GM12878 (cell line): ENCODE results near the gene ANK3. TPM values are rescaled to one million over a fixed set of nuclear protein-coding genes. Genes with fewer than 3 reads are reported as not detected.

Source experiments
- ATAC-seq: fragments of 200-7000 bp; cut with Tn5 transposase; 3 replicates; pipeline ENCODE4 v1.9.1; 2020; ENCODE audit warnings: mild to moderate bottlenecking, moderate library complexity
- BruUV-seq: library from RNA; stranded (reverse); fragments of 400-500 nt; replicated peaks from 2 replicates; lab custom pipeline; 2021; lab: Mats Ljungman, UMichigan
- CTCF ChIA-PET: fragments of 300-600 bp; sonication (Branson Sonifier 250); formaldehyde crosslinking; extraction: SDS; loops from one replicate; lab custom pipeline; 2021; ENCODE audit warnings: inconsistent platforms; lab: Yijun Ruan, JAX
- POLR2A ChIA-PET: fragments of 350-600 bp; formaldehyde crosslinking; extraction: SDS; loops from one replicate; lab custom pipeline; 2021; ENCODE audit warnings: inconsistent platforms; lab: Charles Lee
- RAD21 ChIA-PET: fragments of 300-600 bp; sonication (Branson Sonifier 250); formaldehyde crosslinking; loops from one replicate; lab custom pipeline; 2023; ENCODE audit warnings: antibody characterized with exemption; ENCODE audit not compliant: unreplicated experiment; lab: Charles Lee
- SMC1A ChIA-PET: fragments of 300-600 bp; sonication (Branson Sonifier 250); formaldehyde crosslinking; loops from one replicate; lab custom pipeline; 2023; ENCODE audit not compliant: unreplicated experiment, uncharacterized antibody; lab: Charles Lee
- DNase-seq: peaks from one replicate; pipeline ENCODE4 v3.0.0-alpha.2; 2011; ENCODE audit warnings: low read depth, low spot score
- FAIRE-seq: peaks from 3 replicates; lab custom pipeline; 2011; peaks lifted over from hg19 to GRCh38; lab: Jason Lieb, UNC
- H2AFZ ChIP-seq: 2 replicates; pipeline ENCODE4 v1.6.0; 2011; ENCODE audit warnings: low read depth, low read length, control low read depth; ENCODE audit not compliant: control insufficient read depth
- H3K27ac ChIP-seq: 2 replicates; pipeline ENCODE4 v1.5.1; 2011; ENCODE audit warnings: control low read depth; ENCODE audit not compliant: control insufficient read depth, insufficient read depth
- H3K27me3 ChIP-seq, 2 experiments: replicated peaks in 1 of 2; 2 replicates each; pipeline versions ENCODE4 v1.6.0 to v1.6.1; 2011; ENCODE audit warnings: low read length in 1 of 2; ENCODE audit not compliant: control insufficient read depth in 2 of 2, insufficient read depth in 2 of 2
- H3K36me3 ChIP-seq, 2 experiments: 2 replicates each; pipeline ENCODE4 v1.5.1; 2011; ENCODE audit warnings: low read length in 1 of 2; ENCODE audit not compliant: control insufficient read depth in 2 of 2, insufficient read depth in 2 of 2
- H3K4me1 ChIP-seq: 2 replicates; pipeline ENCODE4 v1.6.1; 2011; ENCODE audit warnings: mild to moderate bottlenecking, low read length, moderate library complexity, mixed read lengths; ENCODE audit not compliant: control insufficient read depth, insufficient read depth
- H3K4me2 ChIP-seq: 2 replicates; pipeline ENCODE4 v1.6.0; 2011; ENCODE audit warnings: control low read depth; ENCODE audit not compliant: control insufficient read depth, insufficient read depth
- H3K4me3 ChIP-seq: fragments of 200-600 bp; sonication (generic); 2 replicates; pipeline ENCODE4 v1.5.1; 2016
- H3K79me2 ChIP-seq: 2 replicates; pipeline ENCODE4 v1.6.0; 2011; ENCODE audit warnings: low read length; ENCODE audit not compliant: control insufficient read depth, insufficient read depth
- H3K9ac ChIP-seq: 2 replicates; pipeline ENCODE4 v1.8.0; 2011; ENCODE audit warnings: low read length, control low read depth, mixed read lengths; ENCODE audit not compliant: control insufficient read depth, insufficient read depth
- H3K9me3 ChIP-seq: replicated peaks from 3 replicates; pipeline ENCODE4 v1.5.1; 2011; ENCODE audit warnings: mild to moderate bottlenecking, low read length; ENCODE audit not compliant: control insufficient read depth, insufficient read depth
- H4K20me1 ChIP-seq: 2 replicates; pipeline ENCODE4 v1.6.0; 2011; ENCODE audit not compliant: control insufficient read depth, insufficient read depth
- ATF7 ChIP-seq: fragments of 450-650 bp; IDR thresholded peaks from 2 replicates; pipeline ENCODE4 v1.6.1; 2016; ENCODE audit warnings: low read depth, mild to moderate bottlenecking
- PAX8 ChIP-seq: fragments of 450-650 bp; IDR thresholded peaks from 2 replicates; pipeline ENCODE4 v1.6.1; 2017; ENCODE audit warnings: mild to moderate bottlenecking, moderate library complexity
- PKNOX1 ChIP-seq: fragments of 450-650 bp; IDR thresholded peaks from 2 replicates; pipeline ENCODE4 v1.6.1; 2016; ENCODE audit warnings: mild to moderate bottlenecking
- SPI1 ChIP-seq: IDR thresholded peaks from 2 replicates; pipeline ENCODE4 v1.6.1; 2011; ENCODE audit warnings: low read depth, mild to moderate bottlenecking, low read length, moderate library complexity, borderline replicate concordance; ENCODE audit not compliant: insufficient read depth
- TCF3 ChIP-seq: IDR thresholded peaks from 2 replicates; pipeline ENCODE4 v1.6.1; 2012; ENCODE audit warnings: low read depth, mild to moderate bottlenecking, low read length, borderline replicate concordance; ENCODE audit not compliant: insufficient read depth
- ZNF592 ChIP-seq: fragments of 450-650 bp; IDR thresholded peaks from 2 replicates; pipeline ENCODE4 v1.6.1; 2017; ENCODE audit warnings: mild to moderate bottlenecking, moderate library complexity
- WGBS: methylation state at CpG from one replicate; pipeline ENCODE4 v1.1.6; 2016; ENCODE audit warnings: low lambda C conversion rate; ENCODE audit not compliant: insufficient replicate concordance, insufficient coverage; ENCODE audit errors: missing lambda C conversion rate; 5-methylcytosine and 5-hydroxymethylcytosine counted together
- in situ Hi-C: fragments of 300-500 bp; cut with MboI; formaldehyde crosslinking; loops from 9 replicates; pipeline ENCODE4 v1.14.3; 2018; ENCODE audit warnings: mixed read lengths
- intact Hi-C: fragments of 100-400 bp; cut with micrococcal nuclease; formaldehyde crosslinking; loops from one replicate; pipeline ENCODE4 v1.14.2; 2022; ENCODE audit not compliant: unreplicated experiment
- polyA plus RNA-seq, 11 experiments: library from polyadenylated mRNA; depleted of rRNA in 4 of 11; unstranded in 6 of 11; stranded (reverse) in 5 of 11; fragments of >200 nt; fragmentation: Nextera tagmentation in 4 of 11; fragmentation: Illumina TruSeq in 1 of 11; extraction: Ambion mirVana in 4 of 11; extraction: Trizol in 1 of 11; gene quantifications; 1 replicate in 1 of 11; 2 replicates in 10 of 11; pipeline versions ENCODE4 v1.2.1 to v1.2.3, GENCODE V29; 2011 to 2016; ENCODE audit warnings: inconsistent platforms in 2 of 11, missing spikeins in 2 of 11, low read depth in 1 of 11
- total RNA-seq, 4 experiments: library from RNA; depleted of rRNA in 3 of 4; stranded (reverse); fragments of >200 nt in 3 of 4; fragmentation: Illumina TruSeq in 1 of 4; extraction: Trizol in 1 of 4; gene quantifications; 2 replicates each; pipeline versions ENCODE4 v1.2.1 to v1.2.3, GENCODE V29; 2013 to 2021
- TF ChIP-seq, protein P1 (sequence below): fragments of 450-650 bp; conservative IDR thresholded peaks from 2 replicates; pipeline ENCODE4 v1.6.1; 2017; ENCODE audit warnings: mild to moderate bottlenecking, moderate library complexity
- TF ChIP-seq, protein P2 (sequence below): fragments of 450-650 bp; formaldehyde crosslinking; IDR thresholded peaks from 2 replicates; pipeline ENCODE4 v1.5.0; 2022; ENCODE audit warnings: mild to moderate bottlenecking, missing genetic modification characterization

The ANK3 gene
- total and polyA plus RNA-seq, 10 of the 15 experiments (the other 5 are each of a cell fraction or from before 2014, with no cell fraction given), result 0.06 to 0.82 (median 0.20) TPM; not detected in 2

- TF ChIP-seq TCF3 (no peak), ZNF592 (no peak), PAX8 (no peak), SPI1 (no peak), PKNOX1 (no peak), ATF7 (no peak)
- TF ChIP-seq, protein P1, sequence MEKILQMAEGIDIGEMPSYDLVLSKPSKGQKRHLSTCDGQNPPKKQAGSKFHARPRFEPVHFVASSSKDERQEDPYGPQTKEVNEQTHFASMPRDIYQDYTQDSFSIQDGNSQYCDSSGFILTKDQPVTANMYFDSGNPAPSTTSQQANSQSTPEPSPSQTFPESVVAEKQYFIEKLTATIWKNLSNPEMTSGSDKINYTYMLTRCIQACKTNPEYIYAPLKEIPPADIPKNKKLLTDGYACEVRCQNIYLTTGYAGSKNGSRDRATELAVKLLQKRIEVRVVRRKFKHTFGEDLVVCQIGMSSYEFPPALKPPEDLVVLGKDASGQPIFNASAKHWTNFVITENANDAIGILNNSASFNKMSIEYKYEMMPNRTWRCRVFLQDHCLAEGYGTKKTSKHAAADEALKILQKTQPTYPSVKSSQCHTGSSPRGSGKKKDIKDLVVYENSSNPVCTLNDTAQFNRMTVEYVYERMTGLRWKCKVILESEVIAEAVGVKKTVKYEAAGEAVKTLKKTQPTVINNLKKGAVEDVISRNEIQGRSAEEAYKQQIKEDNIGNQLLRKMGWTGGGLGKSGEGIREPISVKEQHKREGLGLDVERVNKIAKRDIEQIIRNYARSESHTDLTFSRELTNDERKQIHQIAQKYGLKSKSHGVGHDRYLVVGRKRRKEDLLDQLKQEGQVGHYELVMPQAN, result no peak
- TF ChIP-seq, protein P2, sequence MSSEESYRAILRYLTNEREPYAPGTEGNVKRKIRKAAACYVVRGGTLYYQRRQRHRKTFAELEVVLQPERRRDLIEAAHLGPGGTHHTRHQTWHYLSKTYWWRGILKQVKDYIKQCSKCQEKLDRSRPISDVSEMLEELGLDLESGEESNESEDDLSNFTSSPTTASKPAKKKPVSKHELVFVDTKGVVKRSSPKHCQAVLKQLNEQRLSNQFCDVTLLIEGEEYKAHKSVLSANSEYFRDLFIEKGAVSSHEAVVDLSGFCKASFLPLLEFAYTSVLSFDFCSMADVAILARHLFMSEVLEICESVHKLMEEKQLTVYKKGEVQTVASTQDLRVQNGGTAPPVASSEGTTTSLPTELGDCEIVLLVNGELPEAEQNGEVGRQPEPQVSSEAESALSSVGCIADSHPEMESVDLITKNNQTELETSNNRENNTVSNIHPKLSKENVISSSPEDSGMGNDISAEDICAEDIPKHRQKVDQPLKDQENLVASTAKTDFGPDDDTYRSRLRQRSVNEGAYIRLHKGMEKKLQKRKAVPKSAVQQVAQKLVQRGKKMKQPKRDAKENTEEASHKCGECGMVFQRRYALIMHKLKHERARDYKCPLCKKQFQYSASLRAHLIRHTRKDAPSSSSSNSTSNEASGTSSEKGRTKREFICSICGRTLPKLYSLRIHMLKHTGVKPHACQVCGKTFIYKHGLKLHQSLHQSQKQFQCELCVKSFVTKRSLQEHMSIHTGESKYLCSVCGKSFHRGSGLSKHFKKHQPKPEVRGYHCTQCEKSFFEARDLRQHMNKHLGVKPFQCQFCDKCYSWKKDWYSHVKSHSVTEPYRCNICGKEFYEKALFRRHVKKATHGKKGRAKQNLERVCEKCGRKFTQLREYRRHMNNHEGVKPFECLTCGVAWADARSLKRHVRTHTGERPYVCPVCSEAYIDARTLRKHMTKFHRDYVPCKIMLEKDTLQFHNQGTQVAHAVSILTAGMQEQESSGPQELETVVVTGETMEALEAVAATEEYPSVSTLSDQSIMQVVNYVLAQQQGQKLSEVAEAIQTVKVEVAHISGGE (CRISPR knock-in tag), result no peak
- TF ChIP-seq, all 136 proteins: peak for 0
- CTCF ChIA-PET, result interaction anchor here (0.7 to 1.5 kb wide), 2 partner anchors 14 to 17 kb away, joined by 3 to 4 read pairs; no protein-coding TSS in a partner anchor
- Histone ChIP-seq H3K27me3 (no peaks in the 10 kb centered on the region), H3K79me2 (no peaks in the 10 kb centered on the region), H3K9me3 (no peaks in the 10 kb centered on the region), H3K4me2 (no peak overlapping the region), H3K9ac (no peak overlapping the region), H3K27ac (no peak overlapping the region), H2AFZ (no peak overlapping the region), H3K36me3 (no peaks in the 10 kb centered on the region), H3K4me3 (no peak overlapping the region), H3K4me1 (no peaks in the 10 kb centered on the region), H4K20me1 (no peaks in the 10 kb centered on the region)
- intact Hi-C loops, result no loop called here
- POLR2A ChIA-PET, result no interaction called here
- WGBS, result 40% methylated on average over 2 of the region's 2 CpGs
- SMC1A ChIA-PET, result interaction anchor here (1.1 kb wide), 1 partner anchor 28 kb away, joined by 3 read pairs; no protein-coding TSS in a partner anchor
- RAD21 ChIA-PET, result no interaction called here
- FAIRE-seq, result no peak
- no peak for ATAC-seq
- BruUV-seq, result no TSS peak
- DNase-seq, result no peak
- in situ Hi-C loops, result no loop called here
These were observed 218.2 kb downstream of the ANK3 start for GRCh38 chr10:60171436-60172013.
